DND-41 (cell line): ENCODE measurements around the gene ALKBH7.

Experiments
- CTCF ChIP-seq: IDR thresholded peaks from 2 replicates; pipeline ENCODE4 v1.5.1; 2012; ENCODE audit warnings: borderline replicate concordance, low read length, moderate library complexity, mild to moderate bottlenecking; ENCODE audit not compliant: poor library complexity, severe bottlenecking; ENCODE audit errors: extremely low read depth
- EZH2 ChIP-seq: IDR thresholded peaks from 3 replicates; pipeline ENCODE4 v1.6.1; 2012; ENCODE audit warnings: borderline replicate concordance, low read depth, mild to moderate bottlenecking, moderate library complexity, low read length, inconsistent platforms; ENCODE audit not compliant: severe bottlenecking

GRCh38 chr19:6378486-6378885 is 5.9 kb downstream of the ALKBH7 start:
- TF ChIP-seq CTCF = no peak
- TF ChIP-seq EZH2 = no peak
